K562 (cell line): ENCODE data around the gene PRSS8. TPM values are rescaled to one million over a fixed set of nuclear protein-coding genes. Genes with fewer than 3 reads are reported as not detected.

Experiments
- ATF1 ChIP-seq, 2 experiments: fragments of 450-650 bp in 1 of 2; IDR thresholded peaks; 2 replicates each; pipeline ENCODE4 v1.6.1; 2016; ENCODE audit warnings: missing compliant biosample characterization in 1 of 2, missing genetic modification characterization in 1 of 2
- BCOR ChIP-seq: fragments of 450-650 bp; IDR thresholded peaks from 2 replicates; pipeline ENCODE4 v1.6.1; 2016
- BRCA1 ChIP-seq, 2 experiments: fragments of 450-650 bp in 1 of 2; sonication (generic) in 1 of 2; formaldehyde crosslinking in 1 of 2; IDR thresholded peaks; 2 replicates each; pipeline versions ENCODE4 v1.5.0 to v1.6.1; 2017 to 2020; ENCODE audit warnings: mild to moderate bottlenecking in 1 of 2, missing genetic modification reagents in 1 of 2
- CHD2 ChIP-seq: IDR thresholded peaks from 2 replicates; pipeline ENCODE4 v1.6.1; 2011; ENCODE audit warnings: low read depth, low read length
- DPF2 ChIP-seq: fragments of 450-650 bp; IDR thresholded peaks from 2 replicates; pipeline ENCODE4 v1.6.1; 2016
- GATA2 ChIP-seq: sonication (generic); formaldehyde crosslinking; IDR thresholded peaks from 2 replicates; pipeline ENCODE4 v1.4.0; 2020; ENCODE audit warnings: mild to moderate bottlenecking, missing genetic modification reagents
- GTF2E2 ChIP-seq: fragments of 200-800 bp; sonication (Bioruptor generic); IDR thresholded peaks from 2 replicates; pipeline ENCODE4 v1.6.1; 2016; ENCODE audit warnings: missing genetic modification characterization, missing compliant biosample characterization
- GTF2F1 ChIP-seq: IDR thresholded peaks from 2 replicates; pipeline ENCODE4 v1.6.1; 2011; ENCODE audit warnings: low read depth, low read length, improper control_type of control experiment
- HLTF ChIP-seq: fragments of 450-650 bp; IDR thresholded peaks from 2 replicates; pipeline ENCODE4 v1.6.1; 2016
- ILF3 ChIP-seq: fragments of 450-650 bp; IDR thresholded peaks from 2 replicates; pipeline ENCODE4 v1.6.1; 2018; ENCODE audit warnings: antibody characterized with exemption, mild to moderate bottlenecking, moderate library complexity, borderline replicate concordance
- KDM2B ChIP-seq: fragments of 250-450 bp; sonication (Bioruptor Pico); IDR thresholded peaks from 2 replicates; pipeline ENCODE4 v1.8.0; 2021; ENCODE audit warnings: mild to moderate bottlenecking, moderate library complexity
- KLF1 ChIP-seq: fragments of 450-650 bp; IDR thresholded peaks from 2 replicates; pipeline ENCODE4 v1.6.1; 2016; ENCODE audit warnings: missing genetic modification characterization, missing compliant biosample characterization
- MCM7 ChIP-seq, 2 experiments: fragments of 450-650 bp; IDR thresholded peaks; 2 replicates each; pipeline ENCODE4 v1.6.1; 2016 to 2018
- MYC ChIP-seq, 2 experiments: fragments of 250-450 bp in 1 of 2; sonication (Bioruptor Pico) in 1 of 2; IDR thresholded peaks; 2 replicates each; pipeline versions ENCODE4 v1.5.1 to v1.6.1; 2012 to 2021; ENCODE audit warnings: low read depth in 2 of 2, borderline replicate concordance in 1 of 2, improper control_type of control experiment in 1 of 2, low read length in 1 of 2, mild to moderate bottlenecking in 1 of 2, moderate library complexity in 1 of 2
- PATZ1 ChIP-seq: fragments of 250-450 bp; sonication (Bioruptor Pico); IDR thresholded peaks from 2 replicates; pipeline ENCODE4 v1.5.0; 2020; ENCODE audit warnings: mild to moderate bottlenecking, borderline replicate concordance
- PCBP1 ChIP-seq: fragments of 200-400 bp; formaldehyde crosslinking; IDR thresholded peaks from 2 replicates; pipeline ENCODE4 v1.6.1; 2018; ENCODE audit warnings: mild to moderate bottlenecking, low read depth, low read length; ENCODE audit not compliant: poor library complexity, severe bottlenecking
- POU5F1 ChIP-seq: fragments of 150-350 bp; IDR thresholded peaks from 2 replicates; pipeline ENCODE4 v1.6.1; 2014; ENCODE audit warnings: borderline replicate concordance, low read length, low read depth, mild to moderate bottlenecking; ENCODE audit not compliant: partially characterized antibody
- SIX5 ChIP-seq, 2 experiments: IDR thresholded peaks; 2 replicates each; pipeline ENCODE4 v1.6.1; 2011; ENCODE audit warnings: low read length in 2 of 2, borderline replicate concordance in 1 of 2, low read depth in 1 of 2, mild to moderate bottlenecking in 1 of 2, moderate library complexity in 1 of 2; ENCODE audit not compliant: insufficient read depth in 1 of 2
- TCF7 ChIP-seq: sonication (generic); IDR thresholded peaks from 2 replicates; pipeline ENCODE4 v1.6.1; 2016; ENCODE audit warnings: antibody characterized with exemption, borderline replicate concordance
- TCF7L2 ChIP-seq: fragments of 150-350 bp; IDR thresholded peaks from 2 replicates; pipeline ENCODE4 v1.6.1; 2016; ENCODE audit warnings: low read depth, mild to moderate bottlenecking, low read length, moderate library complexity
- XRCC3 ChIP-seq: fragments of 450-650 bp; IDR thresholded peaks from 2 replicates; pipeline ENCODE4 v1.6.1; 2017; ENCODE audit warnings: mild to moderate bottlenecking, moderate library complexity
- ZBTB17 ChIP-seq: fragments of 450-650 bp; formaldehyde crosslinking; IDR thresholded peaks from 2 replicates; pipeline ENCODE4 v1.4.0; 2020; ENCODE audit warnings: mild to moderate bottlenecking
- ZNF224 ChIP-seq: sonication (generic); formaldehyde crosslinking; IDR thresholded peaks from 2 replicates; pipeline ENCODE4 v1.8.0; 2022; ENCODE audit warnings: mild to moderate bottlenecking, missing genetic modification reagents
- ZNF444 ChIP-seq: fragments of 250-450 bp; sonication (Bioruptor Pico); IDR thresholded peaks from 2 replicates; pipeline ENCODE4 v1.4.0; 2020; ENCODE audit warnings: mild to moderate bottlenecking, moderate library complexity
- polyA plus RNA-seq, 8 experiments: library from polyadenylated mRNA; depleted of rRNA in 4 of 8; stranded (reverse) in 5 of 8; unstranded in 3 of 8; fragments of >200 nt; fragmentation: Nextera tagmentation in 2 of 8; fragmentation: Illumina TruSeq in 1 of 8; extraction: Ambion mirVana in 2 of 8; extraction: Trizol in 1 of 8; gene quantifications; 2 replicates each; pipeline versions ENCODE4 v1.2.1 to v1.2.3, GENCODE V29; 2011 to 2014; ENCODE audit warnings: inconsistent platforms in 1 of 8, missing spikeins in 1 of 8
- total RNA-seq, 7 experiments: library from RNA; depleted of rRNA in 6 of 7; stranded (reverse); fragments of >200 nt in 6 of 7; fragmentation: Illumina TruSeq in 2 of 7; extraction: Trizol in 2 of 7; gene quantifications; 2 replicates each; pipeline versions ENCODE4 v1.2.1 to v1.2.3, GENCODE V29; 2011 to 2021; ENCODE audit warnings: low replicate concordance in 1 of 7
- TF ChIP-seq, protein P1 (sequence below): fragments of 250-450 bp; sonication (Bioruptor Pico); IDR thresholded peaks from 2 replicates; pipeline ENCODE4 v1.9.0; 2021; ENCODE audit warnings: mild to moderate bottlenecking
- TF ChIP-seq, protein P2 (sequence below): fragments of 450-650 bp; formaldehyde crosslinking; IDR thresholded peaks from 2 replicates; pipeline ENCODE4 v1.4.0; 2020; ENCODE audit warnings: mild to moderate bottlenecking, moderate library complexity

The PRSS8 gene
- total and polyA plus RNA-seq, 9 of the 15 experiments (the other 6 are each of a cell fraction or from before 2014, with no cell fraction given) = 0.25 to 3.9 (median 1.3) TPM; not detected in 1

DNA sequence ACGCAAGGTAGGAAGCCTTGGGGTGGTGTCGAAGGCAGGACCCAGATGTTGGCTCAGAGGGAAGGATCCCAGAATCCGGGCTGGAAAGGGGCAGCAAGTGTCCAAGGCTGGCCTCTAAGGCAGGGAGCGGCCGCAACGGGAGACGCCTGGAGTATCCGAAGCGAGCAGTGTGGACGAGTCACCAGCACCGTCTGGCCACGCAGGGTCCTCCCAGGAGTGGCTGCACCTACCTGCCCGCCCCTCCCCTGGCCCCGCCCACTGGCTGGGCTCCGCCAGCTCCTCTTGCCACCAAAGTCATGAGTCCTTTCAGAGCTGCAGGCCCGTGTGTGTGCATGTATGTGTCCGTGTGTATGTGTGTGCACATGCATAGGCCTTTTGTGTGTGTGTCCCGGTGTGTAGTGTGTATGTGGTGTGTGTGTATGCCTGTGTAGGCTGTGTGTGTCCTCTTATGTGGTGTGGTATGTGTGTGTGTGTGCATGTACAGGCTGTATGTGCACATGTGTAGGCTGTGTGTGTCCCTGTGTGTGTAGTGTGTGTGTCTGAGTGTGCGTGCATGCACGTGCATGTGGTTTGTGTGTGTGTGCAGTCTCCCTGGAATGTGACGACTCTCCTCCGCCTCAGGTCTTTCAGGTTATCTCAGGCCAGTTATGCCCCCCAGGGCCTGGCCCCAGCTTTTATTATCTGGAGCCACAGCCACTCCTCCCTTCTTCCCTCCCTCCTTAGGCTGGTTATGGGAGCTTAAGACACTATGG is at the start of gene PRSS8 (continued):
- 0 out of 4 replicates have a peak, but pooled peaks of 1 of the 2 experiments have one; percentile 39 for TF ChIP-seq MCM7 (IDR thresholded peaks at IDR 0.05)
- no peak for TF ChIP-seq BRCA1 (IDR thresholded peaks at IDR 0.05)
- TF ChIP-seq BRCA1 (CRISPR knock-in tag; IDR thresholded peaks at IDR 0.05) = no peak
- TF ChIP-seq PCBP1 = no peak
- no peak for TF ChIP-seq ATF1 (CRISPR knock-in tag; IDR thresholded peaks at IDR 0.05)
- no peak for TF ChIP-seq ATF1 (tag; IDR thresholded peaks at IDR 0.05)
- TF ChIP-seq KDM2B (CRISPR knock-in tag) = no peak
- TF ChIP-seq GTF2E2 (tag) = no peak
- TF ChIP-seq, protein P1, sequence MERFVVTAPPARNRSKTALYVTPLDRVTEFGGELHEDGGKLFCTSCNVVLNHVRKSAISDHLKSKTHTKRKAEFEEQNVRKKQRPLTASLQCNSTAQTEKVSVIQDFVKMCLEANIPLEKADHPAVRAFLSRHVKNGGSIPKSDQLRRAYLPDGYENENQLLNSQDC (CRISPR knock-in tag) = no peak
- no peak for TF ChIP-seq POU5F1
- no peak for TF ChIP-seq GTF2F1
- no peak for TF ChIP-seq BCOR
- TF ChIP-seq ZNF444 = no peak
- TF ChIP-seq MYC (IDR thresholded peaks at IDR 0.05; ENCODE audit: low read depth, low read length) = no peak
- no peak for TF ChIP-seq MYC (CRISPR knock-in tag; IDR thresholded peaks at IDR 0.05; ENCODE audit: borderline replicate concordance, low read depth)
- peak; percentile 90; the same call in 1 of the 2 replicates for TF ChIP-seq HLTF
- TF ChIP-seq TCF7 = no peak
- no peak for TF ChIP-seq KLF1
- TF ChIP-seq SIX5 (IDR thresholded peaks at IDR 0.05; ENCODE audit: borderline replicate concordance in 1 of 2, insufficient read depth in 1 of 2, low read depth in 1 of 2, low read length in 2 of 2) = no peak
- TF ChIP-seq ZBTB17 (CRISPR knock-in tag) = no peak
- no peak for TF ChIP-seq GATA2 (CRISPR knock-in tag)
- no peak for TF ChIP-seq PATZ1 (CRISPR knock-in tag)
- TF ChIP-seq ZNF224 (CRISPR knock-in tag) = no peak
- TF ChIP-seq XRCC3 = no peak
- peak; percentile 75 for TF ChIP-seq DPF2
- TF ChIP-seq TCF7L2 = no peak
- TF ChIP-seq ILF3 = no peak
- TF ChIP-seq, protein P2, sequence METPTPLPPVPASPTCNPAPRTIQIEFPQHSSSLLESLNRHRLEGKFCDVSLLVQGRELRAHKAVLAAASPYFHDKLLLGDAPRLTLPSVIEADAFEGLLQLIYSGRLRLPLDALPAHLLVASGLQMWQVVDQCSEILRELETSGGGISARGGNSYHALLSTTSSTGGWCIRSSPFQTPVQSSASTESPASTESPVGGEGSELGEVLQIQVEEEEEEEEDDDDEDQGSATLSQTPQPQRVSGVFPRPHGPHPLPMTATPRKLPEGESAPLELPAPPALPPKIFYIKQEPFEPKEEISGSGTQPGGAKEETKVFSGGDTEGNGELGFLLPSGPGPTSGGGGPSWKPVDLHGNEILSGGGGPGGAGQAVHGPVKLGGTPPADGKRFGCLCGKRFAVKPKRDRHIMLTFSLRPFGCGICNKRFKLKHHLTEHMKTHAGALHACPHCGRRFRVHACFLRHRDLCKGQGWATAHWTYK (CRISPR knock-in tag) = no peak
- TF ChIP-seq CHD2 = no peak
